ENCODE results near the gene TSACC.
"Not testable (repeated sequence)": the region's sequence is repeated elsewhere in the genome, so short reads cannot be mapped to it uniquely, and the experiment has no call there.

Gene TSACC

DNA sequence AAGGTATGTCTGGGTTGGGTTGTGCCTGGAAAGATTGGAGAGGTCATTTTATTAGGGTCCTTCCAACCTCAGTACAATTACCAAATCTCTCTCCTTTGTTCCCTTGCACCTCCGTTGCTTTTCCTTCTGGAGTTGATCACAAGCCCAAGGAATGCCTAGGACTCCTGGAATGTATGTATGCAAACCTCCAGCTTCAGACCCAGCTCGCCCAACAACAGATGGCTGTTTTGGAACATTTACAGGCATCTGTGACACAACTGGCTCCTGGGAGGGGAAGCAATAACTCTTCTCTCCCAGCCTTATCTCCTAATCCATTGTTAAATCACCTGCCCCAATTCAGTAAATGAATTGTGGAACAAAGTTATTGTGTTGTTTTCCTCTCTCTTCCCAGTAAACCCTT, 8.3 kb downstream of the TSACC start:
- DNase-seq (ENCODE audit: low spot score): no peak

DNA sequence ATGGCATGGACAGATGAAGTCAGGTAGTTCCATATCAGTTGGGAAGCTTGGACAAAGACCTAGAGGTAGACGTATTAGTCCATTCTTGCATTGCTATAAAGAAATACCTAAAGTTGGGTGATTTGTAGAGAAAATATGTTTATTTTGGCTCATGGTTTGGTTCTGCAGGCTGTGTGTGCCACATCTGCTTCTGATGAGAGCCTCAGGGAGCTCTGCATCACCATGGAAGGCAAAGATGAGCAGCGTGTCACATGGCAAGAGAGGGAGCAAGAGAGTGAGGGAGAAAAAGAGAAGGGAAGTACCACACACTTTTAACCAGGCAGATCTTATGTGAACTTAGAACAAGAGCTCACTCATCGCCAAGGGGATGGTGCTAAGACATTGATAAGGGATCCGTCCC, 9.0 kb downstream of the TSACC start:
- no peak for DNase-seq (ENCODE audit: low spot score)

DNA sequence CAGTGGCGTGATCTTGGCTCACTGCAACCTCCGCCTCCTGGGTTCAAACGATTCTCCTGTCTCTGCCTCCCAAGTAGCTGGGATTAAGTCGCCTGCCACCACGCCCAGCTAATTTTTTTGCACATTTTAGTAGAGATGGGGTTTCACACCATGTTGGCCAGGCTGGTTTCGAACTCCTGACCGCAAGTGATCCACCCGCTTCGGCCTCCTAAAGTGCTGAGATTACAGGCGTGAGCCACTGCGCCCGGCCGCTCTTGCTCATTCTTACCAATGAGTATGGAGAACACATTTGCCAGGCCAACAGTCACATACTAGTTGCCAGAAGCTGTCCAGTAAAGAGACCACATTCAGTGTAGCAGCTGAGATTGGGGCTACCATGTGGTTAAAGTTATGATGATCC, 14.2 kb downstream of the TSACC start:
- DNase-seq (ENCODE audit: low spot score): not testable (repeated sequence)

DNA sequence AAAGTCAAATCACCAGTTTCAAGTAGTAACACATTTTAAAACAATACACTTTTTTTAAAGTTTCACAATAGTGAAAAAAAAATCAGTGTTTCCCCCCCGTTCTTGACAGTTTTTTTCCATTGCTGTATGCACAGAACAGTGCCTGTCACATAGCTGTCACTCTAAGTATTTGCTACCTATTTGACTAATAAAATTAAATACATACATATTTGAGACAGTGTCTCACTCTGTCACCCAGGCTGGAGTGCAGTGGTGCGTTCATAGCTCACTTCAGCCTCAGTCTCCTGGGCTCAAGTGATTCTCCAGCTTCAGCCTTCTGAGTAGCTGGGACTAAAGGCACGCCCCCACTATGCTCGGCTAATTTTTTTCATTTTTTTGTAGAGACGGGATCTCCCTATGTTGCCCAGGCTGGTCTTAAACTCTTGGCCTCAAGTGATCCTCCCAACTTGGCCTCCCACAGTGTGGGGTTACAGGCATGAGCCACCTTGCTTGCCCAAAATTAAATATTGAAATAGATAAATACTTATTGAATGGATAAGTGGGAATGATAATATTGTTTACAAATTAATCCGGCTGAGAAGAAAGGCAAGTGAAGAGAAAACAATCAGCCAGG, 18.0 kb downstream of the TSACC start:
- no peak for DNase-seq (ENCODE audit: low spot score)

DNA sequence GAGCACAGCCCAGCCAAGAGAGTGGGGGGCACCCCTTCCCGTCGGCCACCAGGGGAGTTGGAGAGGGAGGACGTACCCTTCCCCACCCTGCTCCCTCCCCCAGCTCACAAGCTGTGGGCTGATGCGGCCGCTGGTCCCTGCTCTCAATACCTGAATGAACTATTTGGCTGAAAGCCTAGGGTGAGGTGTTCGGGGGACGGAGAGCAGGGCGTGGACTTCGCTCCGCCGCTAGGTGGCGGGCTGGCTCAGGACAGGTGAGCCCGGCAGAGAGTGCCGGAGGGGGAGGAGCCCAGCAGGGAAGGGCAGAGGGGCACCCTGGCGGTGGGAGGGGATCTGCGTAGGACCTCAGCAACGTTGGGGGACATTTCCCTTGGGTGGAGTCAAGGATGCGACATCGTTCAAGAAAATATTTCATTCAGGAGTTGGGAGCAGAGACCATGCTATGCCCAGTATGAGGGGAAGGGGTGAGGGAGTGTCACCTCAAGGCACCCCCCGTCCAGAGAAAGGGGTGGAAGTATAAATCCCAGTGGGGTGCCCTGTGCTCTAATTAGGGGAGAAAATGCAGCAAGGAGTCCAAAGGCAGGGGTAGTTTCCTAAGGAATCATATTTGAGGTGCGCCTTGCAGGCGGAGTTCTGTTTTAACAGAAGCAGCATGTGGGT, 18.7 kb downstream of the TSACC start:
- no peak for DNase-seq (ENCODE audit: low spot score)

DNA sequence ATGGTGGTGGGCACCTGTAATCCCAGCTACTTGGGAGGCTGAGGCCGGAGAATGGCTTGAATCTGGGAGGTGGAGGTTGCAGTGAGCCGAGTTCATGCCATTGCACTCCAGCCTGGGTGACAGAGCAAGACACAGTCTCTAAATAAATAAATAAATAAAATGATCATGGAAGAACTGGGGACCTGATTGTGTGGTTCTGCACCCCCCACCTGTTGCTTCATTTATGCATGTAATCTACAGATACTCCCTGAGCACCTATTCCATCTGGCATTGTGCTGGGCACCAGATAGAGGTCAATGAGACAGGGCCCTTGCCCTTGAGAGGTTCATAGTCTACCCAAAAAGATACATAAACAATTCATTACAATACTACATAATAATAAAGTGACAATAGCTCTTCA, 19.7 kb downstream of the TSACC start:
- no peak for DNase-seq (ENCODE audit: low spot score)

DNA sequence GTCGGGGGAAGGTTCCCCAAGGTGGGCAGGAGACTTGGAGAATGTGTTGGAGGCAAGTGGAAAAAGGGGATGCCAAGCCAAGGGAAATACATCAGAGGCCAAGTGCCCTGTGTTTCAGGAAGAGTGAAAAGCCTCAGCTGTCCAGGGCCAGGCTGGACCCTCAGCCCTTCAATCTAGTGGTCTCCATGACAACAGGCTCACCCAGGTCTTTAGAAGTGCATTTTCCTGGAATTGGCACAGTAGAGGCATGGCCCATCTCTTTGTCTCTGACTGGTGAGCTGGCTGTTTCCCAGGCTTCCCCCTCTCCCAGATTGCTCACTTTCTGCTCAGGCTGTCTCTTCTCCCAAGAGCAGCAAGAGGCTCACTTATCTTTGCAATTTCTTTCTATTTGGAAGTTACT, 20.3 kb downstream of the TSACC start:
- no peak for DNase-seq (ENCODE audit: low spot score)

DNA sequence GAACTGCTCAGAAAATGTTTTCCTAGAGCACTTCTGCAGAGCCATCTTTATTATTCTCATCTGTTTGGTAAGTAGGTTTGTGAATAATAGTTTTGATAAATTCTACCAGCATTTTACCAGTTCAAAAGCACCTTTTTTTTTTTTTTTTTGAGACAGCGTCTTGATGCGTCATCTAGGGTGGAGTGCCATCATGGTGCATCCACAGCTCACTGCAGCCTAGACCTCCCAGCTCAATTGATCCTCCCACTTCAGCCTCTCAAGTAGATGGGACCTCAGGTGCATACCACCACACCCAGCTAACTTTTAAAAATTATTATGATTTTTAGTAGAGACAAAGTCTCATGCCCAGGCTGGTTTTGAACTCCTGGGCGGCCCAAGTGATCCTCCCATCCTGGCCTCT, 20.9 kb downstream of the TSACC start:
- no peak for DNase-seq (ENCODE audit: low spot score)

DNA sequence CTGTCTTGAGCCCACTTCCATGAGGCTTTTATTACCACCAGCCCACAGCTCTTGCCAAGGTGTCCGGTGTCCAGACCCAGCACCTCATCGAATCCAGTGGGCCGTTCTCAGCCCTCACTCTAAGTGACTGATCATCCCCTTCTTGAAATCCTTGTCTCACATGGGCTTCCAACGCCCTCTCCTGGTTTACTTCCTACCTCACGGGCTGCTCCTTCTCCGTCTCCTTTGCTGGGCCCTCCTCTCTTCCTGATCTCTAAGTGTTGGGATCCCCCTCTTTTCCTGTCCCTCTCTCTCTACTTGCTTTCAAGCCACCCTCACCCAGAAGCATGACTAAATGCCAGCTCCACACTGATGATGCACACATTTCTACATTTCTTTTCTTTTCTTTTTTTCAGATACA, 21.6 kb downstream of the TSACC start:
- DNase-seq (ENCODE audit: low spot score): no peak

DNA sequence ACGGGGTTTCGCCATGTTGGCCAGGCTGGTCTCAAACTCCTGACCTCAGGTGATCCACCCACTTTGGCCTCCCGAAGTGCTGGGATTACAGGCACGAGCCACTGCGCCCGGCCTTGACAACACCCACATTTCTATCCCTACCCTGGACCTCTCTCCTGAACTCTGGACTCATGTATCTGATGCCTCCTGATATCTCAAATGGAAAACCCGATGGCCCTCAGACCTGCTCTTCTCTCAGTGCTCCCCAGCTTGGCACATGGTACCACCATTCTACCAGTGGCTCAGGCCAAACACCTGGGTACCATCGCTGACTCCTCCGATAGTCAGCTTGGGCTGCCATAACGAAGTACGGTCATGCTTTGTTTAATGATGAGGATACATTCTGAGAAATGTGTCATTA, 22.2 kb downstream of the TSACC start:
- DNase-seq (ENCODE audit: low spot score): no peak

DNA sequence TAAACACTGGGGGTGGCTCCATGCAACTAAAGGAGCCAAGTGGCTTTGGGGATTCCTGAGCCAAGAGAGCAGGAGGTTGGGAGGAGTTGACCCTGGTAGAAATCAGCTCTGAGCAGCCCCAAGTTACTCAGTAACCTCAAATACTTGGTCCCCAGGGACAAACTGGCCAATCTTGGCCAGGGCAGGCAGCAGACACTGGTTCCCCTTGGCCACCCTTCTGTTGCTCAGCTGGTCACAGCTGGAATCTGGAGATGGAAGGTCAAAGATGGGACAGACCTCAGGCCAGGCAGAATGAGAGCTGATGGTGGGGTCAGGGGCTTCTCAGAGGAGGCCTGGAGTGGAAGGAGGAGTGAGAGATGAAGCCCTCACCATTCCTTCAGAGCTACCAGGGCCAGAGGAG, 27.4 kb downstream of the TSACC start:
- DNase-seq (ENCODE audit: low spot score): no peak

DNA sequence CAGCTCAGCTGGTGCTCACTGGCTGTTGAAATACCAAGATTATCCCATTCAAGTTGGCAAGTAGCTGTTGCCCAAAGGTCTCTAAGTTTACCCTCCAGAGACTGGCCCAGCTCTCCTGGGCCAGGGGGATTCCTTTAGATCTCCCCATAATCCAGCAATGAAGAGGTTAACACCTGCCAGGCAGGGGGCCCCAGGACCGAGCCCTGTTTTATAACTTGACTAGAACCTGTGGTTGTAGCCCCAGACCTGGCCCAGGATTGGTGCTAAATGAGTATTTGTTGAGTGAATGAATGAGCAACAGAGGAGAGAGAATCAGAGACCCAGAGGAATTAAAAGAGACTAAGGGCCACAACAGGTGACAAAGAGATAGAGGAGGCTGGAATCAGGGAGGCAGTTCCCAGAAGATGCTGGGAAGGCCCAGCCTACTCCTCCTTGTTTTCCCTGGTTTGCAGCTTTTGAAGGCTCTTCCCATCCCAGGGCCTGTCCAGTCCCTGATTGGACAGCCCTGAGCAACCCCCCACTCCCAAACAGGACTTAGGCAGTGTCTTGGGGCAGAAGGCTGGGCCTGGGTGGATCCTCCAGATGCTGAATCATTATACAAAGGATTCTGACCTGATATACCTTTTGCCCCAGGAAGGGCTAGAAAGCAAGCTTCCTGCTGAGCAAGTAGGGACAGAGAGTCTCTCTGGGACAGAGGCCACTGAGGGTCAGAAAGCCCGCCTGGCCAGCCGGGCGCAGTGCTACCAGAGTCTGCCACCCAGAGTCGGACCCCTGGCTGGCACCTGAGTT, 28.2 kb downstream of the TSACC start:
- DNase-seq (ENCODE audit: low spot score): no peak

DNA sequence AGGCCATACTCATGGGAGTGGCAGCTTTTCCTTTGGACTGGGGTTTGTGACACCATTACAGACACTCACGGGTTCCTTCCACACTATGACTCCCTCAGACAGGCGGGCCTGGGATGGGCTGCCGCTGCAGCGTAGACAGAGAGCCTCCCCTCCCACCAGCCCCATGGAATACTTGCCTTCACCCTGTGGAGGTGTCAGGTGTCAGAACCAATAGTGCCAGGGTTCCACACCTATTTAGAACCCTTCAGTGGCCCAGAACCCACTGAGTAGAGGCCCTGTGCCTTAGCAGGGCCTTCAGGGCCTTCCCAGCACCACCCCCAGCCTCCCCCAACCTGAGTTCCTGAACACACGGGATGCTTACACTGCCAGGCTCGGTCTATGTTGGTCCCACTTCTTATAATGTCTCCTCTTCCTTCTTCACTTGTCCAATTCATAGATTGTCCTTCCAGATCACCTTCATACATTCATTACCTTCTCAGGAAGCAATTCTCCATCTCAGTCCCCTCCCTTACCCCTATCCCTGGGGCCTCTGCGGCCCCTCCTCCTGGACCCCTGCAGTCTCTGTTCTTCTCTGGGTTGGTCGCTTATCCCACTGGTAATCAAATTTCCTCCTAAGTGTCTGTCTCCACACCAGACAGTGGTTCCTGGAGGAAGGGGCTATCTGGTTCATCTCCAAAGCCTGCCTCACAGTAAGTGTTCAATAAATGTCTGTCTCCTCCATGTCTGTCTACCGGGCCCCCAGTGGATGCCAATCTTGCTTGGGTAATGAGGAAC, 29.2 kb downstream of the TSACC start:
- DNase-seq (ENCODE audit: low spot score): no peak

DNA sequence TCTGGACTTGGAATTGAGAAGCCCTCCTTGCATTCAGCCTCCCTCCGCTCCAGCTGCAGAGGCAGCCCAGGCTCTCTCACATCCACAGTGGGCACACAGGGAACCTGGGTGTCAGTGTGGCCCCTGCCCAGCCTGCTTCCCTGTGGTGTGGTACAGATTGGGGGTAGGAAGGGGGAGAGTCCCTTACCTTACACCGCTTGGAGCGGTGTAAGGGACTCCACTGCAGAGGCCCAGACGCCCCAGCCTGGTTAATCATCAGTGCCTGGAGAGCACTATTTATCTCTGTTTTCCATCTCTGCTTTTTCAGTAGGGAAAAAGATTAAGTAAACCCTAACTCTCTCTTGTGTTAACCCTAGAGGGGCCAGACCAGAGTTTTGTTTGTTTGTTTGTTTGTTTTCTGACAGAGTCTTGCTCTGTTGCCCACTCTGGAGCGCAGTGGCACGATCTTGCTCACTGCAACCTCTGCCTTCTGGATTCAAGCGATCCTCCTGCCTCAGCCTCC, 29.9 kb downstream of the TSACC start:
- DNase-seq (ENCODE audit: low spot score): no peak

DNA sequence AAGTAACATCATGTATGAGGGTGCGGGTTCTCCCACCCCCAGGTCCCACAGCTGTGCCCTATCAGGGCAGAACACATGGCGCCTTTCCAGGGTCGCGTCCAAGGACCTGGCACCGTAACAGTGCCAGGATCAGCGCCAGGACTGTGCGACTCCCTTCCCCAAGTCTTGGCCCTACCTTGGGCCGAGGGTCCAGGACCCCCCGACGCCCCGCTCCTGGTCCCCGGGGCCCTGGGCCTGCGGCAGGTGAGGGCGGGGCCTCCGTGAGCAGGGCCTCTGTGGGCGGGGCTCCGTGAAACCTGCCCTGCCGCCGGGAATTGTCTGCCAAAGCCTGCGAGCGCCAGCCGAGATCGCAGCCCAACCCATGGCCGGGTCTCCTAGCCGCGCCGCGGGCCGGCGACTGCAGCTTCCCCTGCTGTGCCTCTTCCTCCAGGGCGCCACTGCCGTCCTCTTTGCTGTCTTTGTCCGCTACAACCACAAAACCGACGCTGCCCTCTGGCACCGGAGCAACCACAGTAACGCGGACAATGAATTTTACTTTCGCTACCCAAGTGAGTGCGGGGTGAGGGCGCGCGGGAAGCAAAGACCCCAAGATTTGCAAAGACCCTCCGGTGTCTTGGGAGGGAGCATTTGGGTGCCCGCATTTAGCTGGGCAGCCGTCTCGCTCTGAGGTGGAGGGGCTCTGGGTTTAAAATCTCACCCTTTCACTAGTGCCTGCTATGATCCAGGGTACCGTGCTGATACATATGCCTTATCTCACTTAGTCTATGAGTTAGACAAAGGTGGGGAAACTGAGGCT, 30.8 kb downstream of the TSACC start, which contains the start of gene RHBG:
Gene RHBG (plus strand): TSS at position 323 of the 796 bp plus-strand sequence. CDS start 39 bp downstream, at position 362.
- DNase-seq (ENCODE audit: low spot score): no peak

DNA sequence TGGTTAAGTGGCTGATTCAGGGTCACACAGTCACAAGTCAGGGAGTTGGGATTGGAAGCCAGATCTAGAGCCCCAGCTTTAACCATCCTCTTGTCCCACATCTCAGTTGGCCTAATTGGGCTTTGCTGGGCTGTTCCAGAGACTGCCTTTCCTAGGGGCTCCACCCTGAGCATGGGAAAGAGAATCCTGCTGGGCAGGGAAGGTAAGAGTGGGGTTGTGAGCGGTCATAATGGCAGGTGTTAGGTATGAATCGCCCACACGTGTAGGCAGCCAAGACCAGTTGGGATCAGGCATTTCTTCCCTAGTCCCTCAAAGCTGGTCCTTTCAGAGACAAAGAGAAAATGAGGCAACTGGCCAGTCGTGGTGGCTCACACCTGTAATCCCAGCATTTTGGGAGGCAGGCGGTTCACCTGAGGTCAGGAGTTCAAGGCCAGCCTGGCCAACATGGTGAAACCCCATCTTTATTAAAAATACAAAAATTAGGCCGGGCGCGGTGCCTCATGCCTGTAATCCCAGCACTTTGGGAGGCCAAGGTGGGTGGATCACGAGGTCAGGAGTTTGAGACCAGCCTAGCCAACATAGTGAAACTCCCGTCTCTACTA, 31.5 kb downstream of the TSACC start:
- not testable (repeated sequence) for DNase-seq (ENCODE audit: low spot score)

DNA sequence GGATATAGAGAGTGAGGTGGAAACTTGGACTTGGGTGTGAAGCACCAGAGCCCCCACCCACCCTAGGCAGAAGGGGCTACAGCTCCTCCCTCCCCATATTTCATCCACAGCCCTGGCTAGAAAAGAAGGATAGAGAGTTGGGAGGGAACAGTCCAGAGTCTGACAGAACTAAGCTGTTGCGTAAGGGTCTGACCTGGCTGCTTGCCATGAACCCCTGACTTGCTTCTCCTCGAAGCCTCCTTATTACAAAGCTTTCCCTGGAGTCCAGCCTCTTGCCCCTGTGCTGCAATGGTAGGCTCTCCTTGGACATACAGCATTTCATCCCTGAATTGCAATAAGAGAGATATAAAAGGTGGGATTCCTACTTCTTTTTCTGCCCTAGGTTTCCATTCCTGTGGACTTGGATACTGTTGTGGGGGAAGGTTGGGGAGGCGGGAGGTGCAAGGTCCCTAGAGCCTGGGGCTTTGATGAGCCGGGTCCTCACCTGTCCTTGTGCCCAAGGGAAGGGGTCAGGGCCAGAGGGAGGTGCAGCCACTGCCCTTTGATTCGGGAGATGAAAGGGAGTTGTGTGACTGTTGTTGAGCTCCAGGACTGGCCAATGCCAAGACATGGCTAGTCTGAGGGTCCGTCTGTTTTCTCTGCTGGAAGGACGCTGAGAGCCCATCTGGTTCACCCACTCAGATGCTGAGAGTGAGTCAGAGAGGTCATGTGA, 33.4 kb downstream of the TSACC start:
- no peak for DNase-seq (ENCODE audit: low spot score)

DNA sequence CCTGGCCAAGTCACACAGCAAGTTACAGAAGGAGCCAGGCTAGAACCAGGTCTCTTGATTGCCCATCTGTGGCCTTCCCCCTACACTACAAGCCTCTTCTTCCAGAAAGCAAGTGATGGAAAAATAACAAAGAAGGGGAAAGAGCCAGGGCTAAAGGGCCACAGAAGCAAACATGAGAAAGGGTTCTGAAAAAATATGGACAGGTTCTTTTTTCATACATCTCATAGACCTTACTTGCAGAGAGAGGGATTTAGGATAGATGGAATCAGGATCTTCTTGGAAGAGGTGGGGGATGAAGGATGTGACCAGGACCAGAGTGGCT, 33.9 kb downstream of the TSACC start:
- no peak for DNase-seq (ENCODE audit: low spot score)

DNA sequence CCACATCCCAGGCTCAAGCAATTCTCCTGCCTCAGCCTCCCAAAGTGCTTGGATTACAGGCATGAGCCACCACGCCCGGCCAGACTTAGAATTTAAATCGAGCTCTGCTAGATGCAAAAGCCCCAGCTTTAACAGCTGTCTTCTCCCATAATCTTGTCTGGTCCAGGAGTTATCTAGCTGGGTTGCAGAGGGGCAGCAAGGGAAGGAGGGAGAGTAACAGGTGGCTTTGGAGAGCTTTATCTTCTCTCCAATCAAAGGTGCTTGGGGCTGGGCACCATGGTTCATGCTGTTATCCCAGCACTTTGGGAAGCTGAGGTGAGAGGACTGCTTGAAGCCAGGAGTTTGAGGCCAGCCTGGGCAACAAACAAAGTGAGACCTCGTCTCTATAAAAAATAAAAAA, 34.5 kb downstream of the TSACC start:
- DNase-seq (ENCODE audit: low spot score): no peak

DNA sequence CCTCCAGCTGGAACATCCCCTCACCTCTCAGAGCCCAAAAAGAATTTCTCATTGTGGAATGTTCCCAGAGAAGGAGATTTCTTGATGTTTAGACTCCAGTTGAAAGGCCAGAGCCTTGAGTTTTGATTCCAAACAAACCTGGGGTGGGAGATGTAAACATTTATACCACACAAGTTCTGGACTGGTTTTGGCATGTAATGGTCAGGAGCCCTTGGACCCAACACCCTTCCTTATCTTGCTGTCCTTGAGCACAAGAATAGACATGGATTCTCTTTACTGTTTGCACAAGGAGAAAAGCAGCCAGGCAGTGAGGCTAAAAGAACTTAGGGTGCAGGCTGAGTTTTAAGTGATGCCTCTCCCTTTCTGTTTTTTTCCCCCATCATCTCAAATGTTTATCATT, 35.2 kb downstream of the TSACC start:
- no peak for DNase-seq (ENCODE audit: low spot score)

DNA sequence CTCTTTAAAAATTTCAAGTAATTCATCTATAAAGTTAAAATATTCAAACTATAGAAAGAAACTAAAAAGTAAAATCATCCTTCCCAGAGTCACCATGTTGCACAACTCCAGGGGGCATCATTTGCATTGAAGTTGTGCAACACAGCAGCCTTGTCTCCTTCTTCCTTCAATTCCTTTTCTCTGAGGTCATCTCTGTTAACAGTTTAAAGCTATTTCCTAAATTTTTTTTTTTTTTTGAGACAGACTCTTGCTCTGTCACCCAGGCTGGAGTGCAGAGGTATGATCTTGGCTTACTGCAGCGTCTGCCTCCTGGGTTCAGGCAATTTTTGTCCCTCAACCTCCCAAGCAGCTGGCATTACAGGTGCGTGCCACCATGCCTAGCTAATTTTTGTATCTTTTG, 37.8 kb downstream of the TSACC start:
- DNase-seq (ENCODE audit: low spot score): no peak

Data from pons (tissue), 1 donor.